HG03196 (cell line): ENCODE results near the gene HSF4.

Source experiments
- ATAC-seq: cut with Tn5 transposase; IDR thresholded peaks from one replicate; pipeline ENCODE4 v1.9.1; 2021; ENCODE audit not compliant: unreplicated experiment

Gene HSF4

DNA sequence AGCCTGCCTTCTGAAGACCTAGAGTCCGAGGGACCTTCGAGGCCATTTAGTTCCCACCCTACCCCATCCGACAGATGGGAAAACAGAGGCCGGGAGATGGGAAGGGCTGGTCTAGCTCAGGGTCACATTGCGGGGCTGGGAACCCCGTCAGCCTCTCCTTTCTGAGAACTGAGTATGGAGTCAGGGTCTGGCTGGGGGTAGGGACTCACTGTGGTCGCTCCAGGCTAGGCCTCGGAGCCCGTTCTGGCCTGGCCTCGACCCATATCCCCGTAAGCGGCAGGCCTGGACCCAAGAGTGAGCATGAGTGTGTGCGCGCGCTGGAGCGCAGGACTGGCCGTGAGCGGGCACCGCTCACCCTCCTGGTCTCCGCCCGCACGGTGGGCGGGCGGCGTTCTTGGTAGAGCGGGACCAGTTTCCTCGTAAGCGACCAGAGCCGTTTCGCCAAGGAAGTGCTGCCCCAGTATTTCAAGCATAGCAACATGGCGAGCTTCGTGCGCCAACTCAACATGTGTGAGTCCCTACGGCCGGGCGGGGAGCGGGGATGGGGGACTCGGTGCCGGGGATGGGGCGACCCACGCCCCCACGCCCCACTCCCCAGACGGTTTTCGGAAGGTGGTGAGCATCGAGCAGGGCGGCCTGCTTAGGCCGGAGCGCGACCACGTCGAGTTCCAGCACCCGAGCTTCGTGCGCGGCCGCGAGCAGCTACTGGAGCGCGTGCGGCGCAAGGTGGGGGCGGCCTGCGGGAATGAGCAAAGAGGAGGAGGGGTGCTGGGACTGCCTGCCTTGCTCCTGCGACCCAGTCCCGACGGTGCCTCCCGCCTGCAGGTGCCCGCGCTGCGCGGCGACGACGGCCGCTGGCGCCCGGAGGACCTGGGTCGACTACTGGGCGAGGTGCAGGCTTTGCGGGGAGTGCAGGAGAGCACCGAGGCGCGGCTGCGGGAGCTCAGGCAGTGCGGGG lies 855 bp downstream of the HSF4 start:
- no peak for ATAC-seq

DNA sequence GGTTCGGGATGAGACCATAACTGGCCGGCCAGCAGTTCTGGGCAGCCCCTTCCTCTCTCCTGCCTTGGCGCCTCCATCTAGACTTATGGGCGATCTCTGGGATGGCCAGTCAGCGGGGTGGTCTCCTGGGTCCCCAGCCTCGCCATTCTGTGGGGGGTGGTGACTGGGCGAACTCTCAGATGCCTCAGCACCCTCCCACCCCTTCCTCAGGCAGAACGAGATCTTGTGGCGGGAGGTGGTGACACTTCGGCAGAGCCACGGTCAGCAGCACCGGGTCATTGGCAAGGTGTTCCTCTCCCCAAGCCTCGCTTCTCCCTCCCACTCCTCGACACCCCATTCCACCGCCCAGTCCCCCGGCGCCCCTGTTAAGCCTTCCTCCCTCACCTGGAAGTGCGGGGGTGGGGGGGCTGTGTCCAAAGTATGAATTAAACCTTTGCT lies 1.6 kb downstream of the HSF4 start:
- no peak for ATAC-seq

DNA sequence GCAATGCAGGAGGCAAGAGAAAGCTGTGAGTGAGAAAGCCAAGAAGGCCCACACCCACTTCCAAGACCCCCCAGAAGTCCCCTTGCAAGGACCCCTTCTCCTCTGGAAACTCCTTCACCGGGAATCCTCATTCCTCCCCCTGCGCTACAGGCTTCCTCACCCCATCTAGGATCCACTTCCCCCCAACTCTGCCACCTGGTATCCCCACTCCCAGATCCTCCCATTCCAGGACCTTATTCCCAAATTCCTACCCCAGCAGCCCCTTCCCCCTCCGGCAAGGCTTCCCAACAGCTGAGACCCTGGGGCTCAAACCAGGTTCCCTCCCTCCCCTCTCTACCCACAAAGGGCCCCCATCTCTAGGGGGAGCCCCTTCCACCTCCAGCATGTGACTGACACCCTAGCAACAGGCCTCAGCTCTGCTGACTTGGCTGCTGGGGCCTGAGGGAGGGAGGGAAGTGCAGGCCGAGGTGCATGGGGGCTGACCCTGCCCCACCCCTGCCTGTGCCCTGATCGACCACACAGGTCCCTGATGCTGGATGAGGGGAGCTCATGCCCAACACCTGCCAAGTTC lies 2.1 kb downstream of the HSF4 start:
- ATAC-seq = no peak

DNA sequence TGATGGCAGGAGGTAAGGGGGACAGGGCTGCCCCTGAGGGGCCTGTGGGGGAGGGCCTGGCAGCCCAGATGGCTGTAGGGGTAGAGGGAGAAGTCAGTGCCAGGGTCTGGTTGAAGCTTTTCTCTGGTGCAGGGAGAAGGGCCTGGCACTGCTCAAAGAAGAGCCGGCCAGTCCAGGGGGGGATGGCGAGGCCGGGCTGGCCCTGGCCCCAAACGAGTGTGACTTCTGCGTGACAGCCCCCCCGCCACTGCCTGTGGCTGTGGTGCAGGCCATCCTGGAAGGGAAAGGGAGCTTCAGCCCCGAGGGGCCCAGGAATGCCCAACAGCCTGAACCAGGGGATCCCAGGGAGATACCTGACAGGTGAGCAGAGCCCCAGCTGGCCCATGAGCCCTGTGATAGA lies 3.0 kb downstream of the HSF4 start:
- ATAC-seq = no peak

DNA sequence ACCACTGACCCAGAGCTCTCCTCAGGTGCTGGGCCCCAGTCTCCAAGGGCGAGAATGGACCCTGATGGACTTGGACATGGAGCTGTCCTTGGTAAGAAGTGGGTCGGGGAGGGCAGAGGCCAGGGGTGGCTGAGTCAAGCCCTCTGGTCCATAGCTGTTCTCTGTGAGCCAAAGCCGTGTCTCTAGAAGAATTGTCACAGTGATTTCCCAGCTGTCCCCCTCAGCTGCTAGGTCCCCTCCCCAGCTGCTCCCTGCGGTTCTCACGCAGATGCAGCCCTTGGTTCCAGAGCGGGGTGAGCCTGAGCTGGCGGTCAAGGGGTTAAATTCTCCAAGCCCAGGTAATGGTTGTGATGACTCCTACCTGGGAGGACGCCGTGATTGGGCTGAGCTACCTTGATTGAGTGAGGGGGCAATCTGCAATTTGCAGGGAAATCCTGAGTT lies 4.5 kb downstream of the HSF4 start:
- no peak for ATAC-seq

DNA sequence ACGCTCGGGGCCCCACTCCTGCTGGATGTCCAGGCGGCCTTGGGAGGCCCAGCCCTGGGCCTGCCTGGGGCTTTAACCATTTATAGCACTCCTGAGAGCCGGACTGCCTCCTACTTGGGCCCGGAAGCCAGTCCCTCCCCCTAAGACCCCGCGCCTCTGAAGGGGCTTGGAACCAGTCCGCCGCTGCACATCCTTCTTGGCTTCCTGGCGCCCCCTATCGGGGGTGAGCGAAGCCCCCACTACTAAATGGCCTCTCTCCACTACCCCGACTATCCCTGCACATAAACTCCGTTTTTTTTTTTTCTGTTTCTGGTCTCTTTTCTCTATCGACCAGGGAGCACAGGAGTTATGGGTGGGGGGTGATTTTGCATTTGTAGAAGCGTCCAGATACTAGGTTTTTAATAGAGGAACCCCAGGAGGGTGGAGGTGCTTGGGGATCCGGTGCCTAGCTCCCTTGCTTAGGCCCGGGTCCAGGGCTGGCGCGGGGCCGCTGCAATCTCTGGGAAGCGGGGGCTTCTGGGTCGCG lies 5.2 kb downstream of the HSF4 start:
- peak; percentile 3 for ATAC-seq

DNA sequence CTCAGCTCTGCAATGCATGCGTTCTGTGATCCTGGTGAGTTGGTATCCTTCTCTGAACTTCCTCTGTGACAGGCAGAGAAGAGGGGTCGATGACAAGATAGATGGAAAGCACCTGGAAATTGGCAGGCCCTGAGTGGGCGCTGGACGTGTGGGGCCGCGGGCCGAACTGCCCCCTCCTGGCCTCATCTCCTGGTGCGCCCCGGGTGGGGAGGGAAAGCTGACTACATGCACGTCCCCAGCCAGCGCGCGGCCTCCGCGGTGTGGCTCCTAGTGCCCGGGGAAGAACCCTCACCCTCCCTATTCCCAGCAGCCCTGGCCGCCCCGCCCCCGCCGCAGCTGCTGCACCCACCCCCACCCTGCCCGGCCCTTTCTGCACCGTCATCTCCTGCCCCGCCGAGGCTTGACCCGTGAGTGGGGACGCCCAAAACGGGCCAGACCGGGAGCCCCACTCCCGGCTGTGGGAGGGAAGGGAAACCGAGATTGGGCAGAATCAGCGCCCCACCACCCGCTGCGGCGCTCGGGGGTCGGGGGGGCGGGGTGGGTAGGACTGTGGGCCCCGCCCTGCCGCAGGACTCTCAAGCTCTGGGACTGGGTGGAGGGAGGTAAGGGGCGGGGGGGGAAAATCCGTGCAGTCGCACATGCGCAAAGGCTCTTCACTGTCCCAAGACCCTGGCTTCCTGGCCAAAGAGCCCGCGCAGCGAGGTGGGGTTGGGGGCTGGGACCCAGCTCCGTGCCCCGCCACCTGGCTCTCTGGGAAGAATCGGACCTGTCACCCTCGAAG lies 5.8 kb downstream of the HSF4 start, which contains the start of gene NOL3:
Gene NOL3 (plus strand): TSS at position 371 of the 781 bp plus-strand sequence.
- peak; percentile 38 for ATAC-seq

DNA sequence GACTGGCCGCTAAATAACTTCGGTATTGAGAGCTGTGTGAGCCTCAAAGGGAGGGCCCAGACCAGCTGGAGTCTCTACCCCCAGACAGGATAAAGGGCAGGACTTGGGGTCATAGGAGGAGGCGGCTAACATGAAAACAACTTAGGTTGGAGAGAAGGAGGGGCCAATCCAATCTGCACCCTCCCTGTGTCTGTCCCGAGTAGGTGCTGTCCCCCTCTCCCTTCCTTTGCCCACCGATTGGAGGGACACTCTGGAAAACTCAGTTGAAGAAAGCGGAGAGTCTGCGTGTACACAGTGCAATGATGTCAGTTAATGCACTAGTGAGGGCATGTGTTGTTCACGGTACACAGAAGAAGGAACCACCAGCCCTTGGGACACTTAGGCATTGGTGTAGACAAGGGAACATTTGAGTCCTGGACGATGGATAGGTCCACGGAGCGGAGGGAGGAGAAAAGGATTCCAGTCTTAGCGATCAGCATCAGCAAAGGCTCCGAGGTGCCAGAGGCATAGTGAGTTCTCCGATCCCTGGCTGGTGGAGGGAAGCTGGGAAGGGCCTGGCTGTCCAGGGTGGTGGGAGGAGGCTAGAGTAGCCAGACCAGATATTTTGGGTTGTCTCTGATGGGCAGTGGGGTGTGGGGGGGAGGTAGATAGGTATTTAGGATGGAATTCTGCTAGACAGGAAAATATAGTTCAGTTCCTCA lies 6.6 kb downstream of the HSF4 start:
- no peak for ATAC-seq

DNA sequence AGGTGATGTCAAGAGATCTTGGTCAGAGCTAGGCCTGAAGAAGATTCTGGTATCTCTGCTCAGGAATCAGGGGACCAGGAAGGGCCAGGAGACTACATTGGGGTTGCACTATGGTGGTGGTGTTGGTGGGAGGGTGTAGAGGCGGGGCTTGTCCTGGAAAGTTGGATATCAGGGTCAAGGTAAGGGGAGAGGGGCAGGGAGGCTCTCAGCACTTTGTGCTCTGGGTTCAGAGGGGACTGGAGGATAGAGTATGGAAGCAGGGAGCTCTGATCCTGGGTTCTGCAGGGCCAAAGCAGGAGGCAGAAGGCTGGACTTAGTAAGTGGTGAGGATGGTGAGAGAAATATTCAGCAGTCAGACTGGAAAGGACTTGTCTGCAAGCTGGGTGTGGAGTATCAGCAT lies 8.8 kb downstream of the HSF4 start:
- ATAC-seq = no peak

DNA sequence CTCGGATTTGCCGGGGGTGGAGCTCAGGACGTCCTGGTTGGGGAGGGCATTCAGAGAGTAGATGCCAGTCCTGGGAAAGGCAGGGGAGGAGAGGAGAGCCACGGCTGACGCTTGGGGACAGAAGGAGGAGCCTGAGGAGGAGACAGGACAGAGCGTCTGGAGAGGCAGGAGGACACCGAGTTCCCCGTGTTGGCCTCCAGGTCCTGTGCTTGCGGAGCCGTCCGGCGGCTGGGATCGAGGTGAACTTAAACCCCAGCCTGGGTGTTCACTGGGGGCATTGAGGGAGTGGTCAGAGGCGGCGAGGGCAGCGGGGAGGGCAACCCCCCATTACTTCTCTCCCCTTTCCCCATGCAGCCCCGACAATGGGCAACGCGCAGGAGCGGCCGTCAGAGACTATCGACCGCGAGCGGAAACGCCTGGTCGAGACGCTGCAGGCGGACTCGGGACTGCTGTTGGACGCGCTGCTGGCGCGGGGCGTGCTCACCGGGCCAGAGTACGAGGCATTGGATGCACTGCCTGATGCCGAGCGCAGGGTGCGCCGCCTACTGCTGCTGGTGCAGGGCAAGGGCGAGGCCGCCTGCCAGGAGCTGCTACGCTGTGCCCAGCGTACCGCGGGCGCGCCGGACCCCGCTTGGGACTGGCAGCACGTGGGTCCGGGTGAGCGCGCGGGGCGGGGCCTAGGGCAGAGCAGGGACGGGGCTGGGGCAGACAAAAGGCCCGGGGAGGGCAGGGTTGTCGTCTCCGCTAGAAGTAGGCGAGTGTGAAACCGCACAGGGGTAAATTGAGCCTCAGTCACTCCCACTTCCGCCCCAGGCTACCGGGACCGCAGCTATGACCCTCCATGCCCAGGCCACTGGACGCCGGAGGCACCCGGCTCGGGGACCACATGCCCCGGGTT lies 9.5 kb downstream of the HSF4 start:
- ATAC-seq = peak; percentile 38

DNA sequence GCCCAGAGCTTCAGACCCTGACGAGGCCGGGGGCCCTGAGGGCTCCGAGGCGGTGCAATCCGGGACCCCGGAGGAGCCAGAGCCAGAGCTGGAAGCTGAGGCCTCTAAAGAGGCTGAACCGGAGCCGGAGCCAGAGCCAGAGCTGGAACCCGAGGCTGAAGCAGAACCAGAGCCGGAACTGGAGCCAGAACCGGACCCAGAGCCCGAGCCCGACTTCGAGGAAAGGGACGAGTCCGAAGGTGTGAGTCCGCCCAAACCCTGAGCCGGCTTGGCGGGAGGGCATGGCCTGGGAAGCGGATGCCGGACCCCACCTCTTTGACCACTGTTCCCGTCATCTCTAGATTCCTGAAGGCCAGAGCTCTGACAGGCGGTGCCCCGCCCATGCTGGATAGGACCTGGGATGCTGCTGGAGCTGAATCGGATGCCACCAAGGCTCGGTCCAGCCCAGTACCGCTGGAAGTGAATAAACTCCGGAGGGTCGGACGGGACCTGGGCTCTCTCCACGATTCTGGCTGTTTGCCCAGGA lies 10.2 kb downstream of the HSF4 start:
- ATAC-seq = no peak

DNA sequence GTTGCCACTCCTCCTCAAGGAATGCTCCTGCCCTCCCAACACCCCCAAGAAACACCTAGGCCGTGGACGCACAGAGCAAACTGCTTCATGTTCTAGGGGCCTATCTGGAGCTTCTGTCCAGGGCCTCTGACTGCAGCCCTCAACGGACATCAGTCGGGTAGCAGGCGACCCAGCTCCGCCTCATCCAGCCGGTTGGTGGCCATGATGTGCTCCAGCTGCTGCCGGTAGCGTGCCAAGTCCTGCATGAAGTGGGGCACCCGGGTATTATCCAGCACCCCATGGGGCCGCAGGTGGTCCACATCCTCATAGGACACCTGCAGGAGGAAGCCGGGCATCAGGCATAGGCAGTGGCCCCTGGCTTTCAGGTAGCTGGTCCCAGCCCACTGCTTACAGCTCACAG lies 12.1 kb downstream of the HSF4 start:
- no peak for ATAC-seq

DNA sequence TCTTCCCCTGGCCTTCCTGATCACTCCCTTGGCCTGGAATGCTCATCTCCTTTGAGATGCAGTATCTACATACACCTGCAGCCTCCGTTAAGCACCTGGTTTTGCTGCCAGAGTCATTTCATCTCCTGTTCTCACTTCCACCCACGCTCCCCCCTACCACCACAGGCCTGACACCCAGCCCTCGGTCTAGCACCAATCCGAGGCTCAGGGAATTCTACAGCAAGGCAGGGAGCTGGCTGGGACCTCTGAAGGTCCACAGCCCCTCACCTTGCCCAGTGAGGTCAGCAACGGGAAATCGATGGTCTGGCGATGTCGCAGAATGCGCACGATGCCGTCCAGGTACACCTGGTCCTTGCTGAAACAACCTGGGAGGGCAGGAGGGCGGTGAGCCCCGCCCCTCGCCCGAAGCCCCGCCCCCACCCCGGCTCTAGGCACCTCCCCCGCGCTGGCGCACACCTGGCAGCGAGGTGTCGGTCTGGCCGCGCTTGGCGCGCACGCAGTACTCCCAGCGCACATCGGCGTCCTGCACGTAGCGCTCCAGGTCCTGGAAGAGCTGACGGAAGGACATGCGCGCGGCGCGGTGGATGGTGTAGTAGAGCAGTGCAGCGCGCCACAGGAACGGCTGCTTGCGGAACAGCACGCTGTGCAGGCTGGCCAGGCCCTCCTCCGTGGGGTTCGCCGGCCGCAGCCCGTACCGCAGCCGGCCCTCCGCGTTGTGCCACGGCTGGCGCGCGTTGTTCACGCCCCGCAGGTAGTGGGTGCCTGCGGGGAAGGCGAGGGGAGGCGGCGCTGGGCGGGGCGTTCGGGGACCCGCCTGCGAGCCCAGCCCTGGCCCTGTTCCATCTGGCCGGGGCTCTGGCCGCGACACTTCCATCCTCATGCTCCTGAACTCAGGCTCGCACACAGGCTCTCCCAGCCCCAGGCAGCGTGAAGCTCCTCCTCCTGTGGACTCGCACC lies 13.5 kb downstream of the HSF4 start:
- ATAC-seq = no peak

DNA sequence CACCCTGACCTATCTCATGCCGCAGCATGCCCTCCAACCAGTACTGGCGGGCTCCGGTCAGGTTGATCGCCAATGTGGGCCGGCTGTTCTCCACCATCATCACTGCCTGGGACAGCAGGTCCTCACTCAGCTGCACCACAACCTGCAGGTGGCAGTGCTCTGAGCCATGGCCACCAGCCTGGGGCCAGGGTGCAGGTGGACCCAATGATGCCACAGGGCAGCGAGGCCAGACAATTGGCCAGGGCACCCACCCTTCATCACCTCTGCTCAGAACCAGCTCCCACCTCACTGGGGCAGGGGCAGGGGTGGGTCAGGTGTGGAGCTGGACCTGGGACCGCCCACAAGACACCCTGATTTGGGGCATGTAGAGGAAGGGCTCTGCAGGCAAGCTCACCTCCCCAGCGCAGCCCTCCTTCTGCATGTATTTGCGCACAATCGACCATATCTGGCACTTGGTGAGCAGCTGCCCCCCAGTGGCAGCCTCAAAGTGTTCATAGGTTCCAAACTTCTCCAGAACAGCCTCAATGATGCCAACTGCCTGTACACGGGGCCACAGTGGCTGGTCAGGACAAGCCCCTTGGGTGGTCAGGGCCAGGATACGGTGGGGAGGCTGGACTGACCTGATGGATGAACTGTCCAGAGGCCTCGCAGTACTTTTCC lies 15.0 kb downstream of the HSF4 start:
- ATAC-seq = no peak

DNA sequence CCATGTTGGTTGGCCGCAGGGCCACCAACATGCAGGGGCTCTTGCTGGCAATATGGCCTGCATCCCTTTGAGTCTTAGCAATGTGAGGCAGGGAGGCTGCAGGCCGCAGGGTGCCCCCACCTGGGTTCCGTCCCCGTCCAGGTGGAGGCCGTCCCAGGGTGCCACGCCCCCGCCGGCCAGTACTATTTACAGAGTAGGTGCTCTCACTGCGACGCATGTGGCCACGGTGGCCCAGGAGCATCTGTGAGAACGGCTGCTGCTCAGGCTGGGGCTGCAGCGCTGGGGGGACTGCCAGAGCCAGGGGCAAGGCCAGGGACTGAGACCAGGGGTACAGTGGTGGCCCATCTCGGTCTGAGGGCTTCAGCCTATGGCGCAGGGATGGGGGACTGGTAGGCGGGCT lies 15.6 kb downstream of the HSF4 start:
- ATAC-seq = no peak

DNA sequence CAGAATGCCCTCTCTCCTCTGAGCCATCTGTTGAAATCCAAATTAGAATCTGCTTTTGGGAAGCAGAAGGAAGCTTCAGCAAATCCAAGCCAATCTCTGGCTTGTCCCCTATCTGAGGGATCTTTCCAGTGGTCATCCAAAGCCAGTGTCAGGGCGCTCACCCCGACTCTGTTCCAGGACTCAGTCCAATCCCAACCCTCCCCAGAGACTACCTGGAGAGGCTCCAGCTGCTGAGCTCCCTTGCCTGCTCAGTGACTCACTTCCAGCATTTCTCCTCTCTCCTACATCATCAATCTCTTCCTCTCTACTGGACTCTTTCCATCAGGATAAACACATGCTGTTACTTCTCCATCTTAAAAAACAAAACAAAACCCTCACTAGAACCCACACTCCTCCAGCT lies 16.8 kb downstream of the HSF4 start:
- ATAC-seq = no peak

DNA sequence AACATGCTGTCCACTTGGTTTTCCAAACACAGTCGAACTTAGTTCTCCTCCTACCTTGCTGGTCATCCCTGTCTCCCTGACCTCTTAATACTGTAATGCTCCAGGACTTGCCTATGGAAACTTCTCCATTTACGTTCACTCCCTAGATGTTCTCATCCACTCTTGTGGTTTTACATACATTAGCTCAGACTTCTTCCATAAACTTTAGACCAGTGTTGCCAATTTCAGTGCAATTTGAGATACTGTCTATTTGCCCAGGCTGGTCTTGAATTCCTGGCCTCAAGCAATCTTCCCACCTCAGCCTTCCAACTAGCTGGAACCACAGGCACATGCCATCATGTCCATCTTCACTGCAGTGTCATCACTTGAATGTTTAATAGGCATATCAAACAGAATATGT lies 17.7 kb downstream of the HSF4 start:
- no peak for ATAC-seq

DNA sequence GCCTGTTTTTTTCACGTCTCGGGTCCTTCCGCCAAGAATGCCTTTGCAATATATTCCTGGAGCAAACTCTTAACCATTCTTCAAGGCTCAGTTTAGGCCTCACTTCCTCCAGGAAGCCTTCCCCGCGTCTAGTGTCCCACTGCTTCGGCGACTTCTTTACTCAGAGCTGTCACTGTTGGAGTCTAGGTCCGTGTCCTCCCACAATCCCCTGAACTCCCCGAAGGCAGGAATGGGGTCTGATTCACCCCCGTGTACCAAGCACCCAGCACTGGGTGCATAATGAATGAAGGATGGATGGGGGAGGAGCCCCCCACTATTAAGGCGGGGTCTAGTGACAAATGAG lies 18.7 kb downstream of the HSF4 start:
- no peak for ATAC-seq
